Measurements from ENCODE around the gene PTK6.

PTK6 gene

DNA sequence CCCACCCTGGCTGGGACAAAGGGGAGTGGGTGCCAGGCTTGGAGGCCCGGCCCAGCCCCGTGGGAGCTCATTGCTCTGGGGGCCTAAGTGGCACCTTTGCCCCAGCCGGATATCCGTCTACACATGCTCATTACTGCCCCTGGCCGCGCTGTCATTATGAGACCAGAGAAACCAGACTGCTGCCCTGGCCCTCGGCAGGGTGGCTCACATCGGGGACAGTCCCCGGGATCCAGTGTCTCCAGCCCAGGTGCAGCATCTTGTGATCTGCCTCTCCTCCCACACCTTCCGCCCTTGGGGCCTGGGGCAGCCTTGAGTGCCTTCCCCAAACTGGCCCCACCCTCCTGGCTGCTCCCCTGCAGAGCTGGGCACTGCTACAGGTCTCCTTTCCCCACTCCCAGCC is 5.5 kb upstream of the PTK6 start:
- DNase-seq: peak in 1 of 2 donors; percentile 35

DNA sequence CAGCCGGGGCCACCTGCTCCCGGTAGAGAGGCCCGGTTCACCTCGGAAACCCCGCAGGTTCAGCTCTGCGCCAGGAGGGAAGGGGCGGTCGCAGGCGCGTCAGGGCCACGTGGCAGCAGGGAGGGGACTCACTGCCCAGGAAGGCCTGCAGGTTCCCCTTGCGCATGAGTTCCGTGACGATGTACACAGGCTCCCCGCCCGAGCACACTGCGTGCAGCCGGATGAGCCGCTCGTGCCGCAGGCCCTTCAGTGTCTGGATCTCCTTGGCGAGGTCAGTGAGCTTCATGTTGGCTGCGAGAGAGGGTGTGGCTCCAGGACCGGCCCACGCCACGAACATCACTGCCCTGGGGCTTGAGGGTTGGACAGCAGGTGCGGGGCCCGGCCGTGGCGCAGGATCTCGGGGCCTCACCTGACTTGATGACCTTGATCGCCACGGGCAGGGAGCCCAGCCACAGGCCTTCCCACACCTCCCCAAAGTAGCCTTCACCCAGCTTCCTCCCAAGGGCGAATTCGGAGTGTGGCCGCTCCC is 4.9 kb upstream of the PTK6 start:
- no peak for DNase-seq

GRCh38 chr20:63541371-63541770 is 4.2 kb upstream of the PTK6 start:
- no peak for DNase-seq

- DNase-seq: no peak
These were observed 3.4 kb upstream of the PTK6 start for GRCh38 chr20:63540417-63541186.

GRCh38 chr20:63539441-63540370 is 2.5 kb upstream of the PTK6 start:
- no peak for DNase-seq

DNA sequence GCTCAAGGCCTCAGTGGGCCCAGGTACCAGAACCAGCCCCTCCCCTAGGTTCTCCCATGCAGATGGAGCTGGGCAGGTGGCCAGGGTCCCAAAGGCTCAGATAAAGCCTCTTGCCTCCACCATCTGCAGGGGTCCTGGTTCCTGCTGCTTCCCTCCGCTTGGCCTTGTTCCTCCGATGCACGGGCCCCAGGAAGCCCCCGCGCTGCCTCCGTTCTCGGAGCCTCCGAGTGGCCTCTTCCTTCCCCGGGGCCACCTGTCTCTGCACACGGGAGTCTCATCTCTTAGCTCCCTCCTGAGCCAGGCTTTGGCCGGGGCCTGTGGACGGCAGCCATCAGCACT is 1.9 kb upstream of the PTK6 start:
- no peak for DNase-seq

DNA sequence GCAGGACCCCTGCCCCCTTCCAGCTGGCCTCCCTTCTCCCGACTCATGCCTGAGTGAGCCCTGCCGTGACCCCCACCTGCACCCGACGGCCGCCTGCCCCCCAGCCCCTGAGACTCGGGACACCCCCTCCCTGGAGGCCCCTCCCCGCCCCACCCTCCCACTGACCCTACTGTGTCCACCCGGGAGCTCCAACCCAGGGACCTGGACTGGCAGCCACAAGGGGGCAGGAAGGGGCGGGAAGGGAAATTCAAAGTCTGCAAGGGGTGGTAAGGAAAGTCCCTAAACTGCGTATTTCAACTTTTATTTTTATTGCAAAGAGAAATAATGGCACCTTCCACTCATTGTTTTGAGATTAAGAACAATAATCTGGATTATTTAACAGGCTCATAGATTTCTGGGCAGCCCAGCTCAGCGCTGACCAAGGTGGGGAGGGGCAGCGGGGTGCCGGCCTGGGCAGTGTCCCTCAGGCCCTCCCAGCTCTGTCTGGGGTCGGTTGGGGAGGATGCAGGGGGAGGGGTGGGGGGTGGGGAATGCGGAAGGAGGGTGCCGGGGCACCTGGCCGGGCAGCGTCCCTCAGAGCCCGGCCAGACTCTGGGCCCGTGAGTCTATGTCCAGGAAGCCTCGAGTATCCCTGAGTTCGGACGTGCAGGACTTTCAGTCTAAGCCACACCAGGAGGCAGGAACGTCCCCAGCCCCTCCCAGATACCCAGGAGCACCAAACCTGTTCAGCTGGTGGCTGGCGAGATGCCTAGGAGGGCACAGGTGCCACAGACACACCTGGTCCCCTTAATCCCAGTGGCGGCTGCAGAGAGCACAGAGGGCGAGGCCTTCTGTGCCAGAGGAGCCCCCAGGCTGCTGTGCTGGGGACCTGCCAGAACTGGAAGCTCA is 1.3 kb upstream of the PTK6 start:
- peak; percentile 57 to 68 for DNase-seq

DNA sequence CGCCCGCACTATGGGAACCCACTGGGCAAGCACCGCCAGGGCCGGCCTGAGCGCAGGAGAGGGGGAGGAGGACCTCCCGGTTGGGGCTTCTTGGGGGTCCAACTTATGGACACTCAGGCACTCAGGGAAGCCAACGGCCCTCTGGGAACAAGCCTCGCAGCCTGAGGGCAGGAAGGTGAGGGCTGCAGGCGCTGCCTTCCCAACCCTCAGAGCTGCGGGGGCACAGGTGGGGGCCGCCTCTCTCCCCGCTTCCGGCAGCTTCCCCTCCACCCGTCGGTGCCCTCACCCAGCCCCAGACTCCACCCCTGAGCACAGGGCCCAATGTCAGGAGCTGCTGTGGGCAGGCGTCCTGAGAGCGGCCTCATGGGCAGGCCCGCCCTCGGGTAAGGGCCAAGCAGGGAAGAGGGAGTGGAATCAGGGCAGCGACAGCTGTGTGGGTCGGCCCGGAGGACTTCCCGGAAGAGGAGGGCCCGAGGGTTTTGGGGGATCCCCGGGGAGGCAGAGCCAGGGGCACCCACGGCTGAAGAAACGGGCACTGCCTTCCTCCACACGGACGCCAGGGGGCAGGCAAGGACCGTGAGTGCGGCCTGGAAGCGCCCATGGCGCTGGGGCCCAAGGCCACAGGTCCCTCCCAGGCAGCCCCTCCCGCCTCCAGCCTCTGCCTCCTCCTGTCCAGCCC is 488 bp upstream of the PTK6 start:
- peak; percentile 97 for DNase-seq

- no peak for DNase-seq
These were observed 767 bp downstream of the PTK6 start for GRCh38 chr20:63536241-63536977.

- DNase-seq: no peak
These were observed 2.1 kb downstream of the PTK6 start for GRCh38 chr20:63534831-63535651.

DNA sequence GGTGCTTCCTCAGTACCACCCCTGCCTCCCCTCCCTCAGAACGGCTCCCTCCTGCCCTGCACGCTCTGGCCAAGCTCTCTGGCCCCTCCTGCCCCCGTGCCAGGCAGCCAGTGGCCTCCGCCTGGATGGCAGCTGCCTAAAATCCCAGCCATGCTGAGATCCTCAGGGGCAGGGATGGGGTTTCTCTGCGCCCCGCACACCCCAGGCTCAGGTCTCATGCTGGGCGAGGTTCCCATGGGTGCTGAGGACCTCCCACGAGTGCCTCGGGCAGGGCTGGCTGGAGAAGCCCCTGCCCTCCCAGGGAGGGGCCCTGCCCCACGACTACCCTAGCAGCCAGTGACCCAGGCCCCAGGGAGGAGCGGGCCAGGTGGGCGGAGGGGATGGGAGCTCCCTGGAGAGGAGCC is 2.7 kb downstream of the PTK6 start:
- no peak for DNase-seq

GRCh38 chr20:63533871-63534393 is 3.2 kb downstream of the PTK6 start:
- no peak for DNase-seq

- DNase-seq: no peak
These were observed 3.8 kb downstream of the PTK6 start for GRCh38 chr20:63533388-63533787.

DNA sequence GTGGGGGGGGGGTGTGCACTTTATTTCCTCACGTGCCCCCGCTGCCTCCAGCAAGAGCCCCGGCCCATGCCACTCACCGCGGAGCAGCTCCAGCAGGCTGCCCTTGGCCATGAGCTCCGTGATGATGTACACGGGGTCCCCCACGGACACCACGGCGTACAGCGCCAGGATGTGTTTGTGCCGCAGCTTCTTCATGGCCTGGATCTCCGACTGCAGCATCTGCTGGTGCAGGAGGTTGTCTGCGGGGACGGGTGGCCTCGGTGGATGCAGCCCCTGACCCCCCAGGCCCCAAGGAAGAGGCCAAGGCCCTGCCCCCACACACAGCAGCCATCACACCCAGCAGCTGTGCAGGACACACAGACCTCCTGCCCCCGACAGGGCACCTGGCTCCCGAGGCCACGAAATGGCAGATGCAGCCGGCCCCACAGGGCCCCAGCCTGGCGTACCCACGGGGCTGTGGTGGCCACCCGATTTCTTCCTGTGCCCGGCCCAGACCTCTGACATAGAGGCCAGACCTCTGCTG is 4.7 kb downstream of the PTK6 start:
- DNase-seq: no peak

DNA sequence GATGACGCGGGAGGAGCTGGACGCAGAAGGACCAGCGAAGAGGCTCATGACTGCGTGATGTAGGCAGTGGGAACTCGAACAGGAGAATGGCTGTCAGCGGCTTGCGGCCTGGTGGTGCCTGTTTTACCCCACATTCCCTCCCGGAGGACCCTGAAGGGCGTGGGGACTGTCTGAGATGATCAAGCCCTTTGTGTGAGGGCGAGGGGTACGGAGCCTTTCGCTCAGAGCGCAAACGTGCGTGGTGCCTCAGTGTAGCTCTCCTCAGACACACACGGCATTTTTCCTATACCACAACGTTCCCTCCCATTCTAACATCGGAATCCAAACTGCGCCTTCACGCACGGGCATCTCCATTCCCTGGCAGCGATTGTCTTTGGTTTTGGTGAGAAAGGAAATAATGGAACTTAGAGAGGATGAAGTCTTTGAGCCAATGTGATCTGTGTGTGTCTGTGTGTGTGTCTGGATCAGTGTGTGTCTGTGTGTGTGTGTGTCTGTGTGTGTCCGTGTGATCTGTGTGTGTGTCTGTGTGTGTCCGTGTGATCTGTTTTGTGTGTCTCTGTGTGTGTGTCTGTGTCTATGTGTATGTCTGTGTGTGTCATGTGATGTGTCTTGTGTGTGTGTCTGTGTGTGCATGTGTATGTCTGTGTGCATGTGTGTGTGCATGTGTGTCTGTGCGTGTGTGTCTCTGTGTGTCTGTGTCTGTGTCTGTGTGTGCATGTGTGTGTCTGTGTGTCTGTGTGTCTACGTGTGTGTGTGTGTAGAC is 5.3 kb downstream of the PTK6 start:
- no peak for DNase-seq

DNA sequence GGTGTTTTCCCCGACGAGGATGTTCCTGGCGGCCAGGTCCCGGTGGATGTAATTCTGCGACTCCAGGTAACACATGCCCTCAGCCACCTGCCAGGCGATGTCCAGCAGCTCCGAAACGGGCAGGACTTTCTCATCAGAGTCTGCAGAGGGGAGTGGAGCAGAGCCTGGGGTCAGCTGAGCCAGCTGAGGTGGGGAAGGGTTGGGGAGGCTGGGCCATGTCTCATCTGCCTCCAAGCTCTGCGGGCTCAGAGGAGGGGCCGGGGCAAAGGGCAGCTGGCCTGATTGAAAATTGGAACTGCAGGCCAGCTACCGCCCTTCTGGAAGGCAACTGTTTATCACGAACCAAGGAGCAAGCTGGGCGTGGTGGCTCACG is 6.4 kb downstream of the PTK6 start:
- no peak for DNase-seq

DNA sequence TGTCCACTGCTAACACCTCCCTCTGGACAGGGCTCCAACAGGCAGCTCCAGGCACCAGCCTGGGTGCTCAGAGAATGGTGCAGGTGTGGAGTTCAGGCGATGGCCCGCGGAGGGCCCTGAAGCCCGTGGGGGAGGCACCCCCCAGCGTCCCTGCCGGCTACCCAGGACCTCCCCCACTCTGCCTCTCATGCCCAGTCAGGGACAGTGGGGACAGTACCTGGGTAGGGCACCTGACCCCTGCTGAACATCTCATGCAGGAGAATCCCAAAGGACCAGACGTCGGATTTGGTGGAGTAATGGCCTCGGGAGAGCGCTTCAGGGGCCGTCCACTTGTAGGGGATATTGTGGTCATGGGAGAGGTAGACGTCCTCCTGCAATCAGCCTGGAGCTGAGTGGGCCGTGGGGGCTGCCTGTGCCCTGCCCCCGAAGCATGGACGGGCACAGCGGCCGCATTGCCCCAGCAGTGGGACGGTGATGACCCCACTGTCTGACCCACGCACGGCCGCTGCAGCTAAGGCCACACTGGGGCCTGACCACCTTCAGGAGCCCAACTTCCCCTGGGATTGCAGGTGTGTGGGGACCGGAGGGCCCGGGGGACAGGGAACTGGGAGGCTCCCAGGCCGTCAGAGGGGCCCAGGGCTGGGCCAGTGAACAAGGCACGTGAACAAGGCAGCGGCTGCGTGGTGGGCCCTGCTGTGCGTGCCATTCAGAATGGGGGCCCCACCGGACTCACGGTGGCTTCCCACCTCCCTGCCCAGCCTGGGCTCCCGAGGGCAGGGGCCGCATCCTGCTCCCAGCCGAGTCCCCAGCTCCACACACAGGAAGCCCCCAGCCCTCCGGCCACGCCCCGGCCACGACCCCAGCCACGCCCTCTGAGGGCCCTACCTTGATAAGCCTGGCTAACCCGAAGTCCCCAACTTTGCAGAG is 7.1 kb downstream of the PTK6 start:
- DNase-seq: no peak

GRCh38 chr20:63529180-63529860 is 7.9 kb downstream of the PTK6 start:
- DNase-seq: no peak
